IPS DF 4.7 (cell line): Measurements from ENCODE around the gene SQSTM1.
"Not testable (repeated sequence)": the region's sequence is repeated elsewhere in the genome, so short reads cannot be mapped to it uniquely, and the experiment has no call there.

Source experiments
- DNase-seq: peaks from one replicate; pipeline ENCODE4 v3.0.0-alpha.2; 2013; ENCODE audit warnings: low spot score; ENCODE audit errors: extremely low read depth

Gene SQSTM1

DNA sequence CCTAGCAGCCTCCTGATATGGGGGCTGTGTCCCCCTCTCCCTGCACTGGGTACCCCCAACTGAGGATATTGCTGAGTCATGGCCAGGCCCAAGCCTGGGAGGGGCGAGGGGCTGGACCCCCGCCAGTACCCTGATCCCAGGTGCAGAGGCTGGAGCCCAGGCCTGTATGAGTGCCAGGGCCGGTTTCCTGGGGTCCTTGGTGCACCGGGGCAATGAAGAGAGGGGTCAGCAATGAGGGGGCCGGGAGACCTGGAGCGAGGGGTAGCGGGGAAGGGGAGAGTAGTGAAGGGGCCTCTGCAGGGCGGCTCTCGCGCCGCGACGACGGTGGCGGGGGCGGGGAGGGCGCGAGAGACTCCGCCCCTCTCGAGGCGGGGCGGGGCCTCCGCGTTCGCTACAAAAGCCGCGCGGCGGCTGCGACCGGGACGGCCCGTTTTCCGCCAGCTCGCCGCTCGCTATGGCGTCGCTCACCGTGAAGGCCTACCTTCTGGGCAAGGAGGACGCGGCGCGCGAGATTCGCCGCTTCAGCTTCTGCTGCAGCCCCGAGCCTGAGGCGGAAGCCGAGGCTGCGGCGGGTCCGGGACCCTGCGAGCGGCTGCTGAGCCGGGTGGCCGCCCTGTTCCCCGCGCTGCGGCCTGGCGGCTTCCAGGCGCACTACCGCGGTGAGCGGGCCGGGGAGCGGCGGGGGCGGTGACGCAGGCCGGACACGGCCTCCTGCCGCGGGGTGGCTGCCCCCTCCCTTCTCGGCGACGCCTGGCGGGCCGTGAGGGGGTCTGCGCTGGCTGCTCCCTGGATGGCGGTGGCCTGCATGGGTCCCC is at the start of gene SQSTM1:
Gene SQSTM1 (plus strand): TSS at position 423 of the 815 bp plus-strand sequence. CDS start 32 bp downstream, at position 455.
- DNase-seq, result no peak

DNA sequence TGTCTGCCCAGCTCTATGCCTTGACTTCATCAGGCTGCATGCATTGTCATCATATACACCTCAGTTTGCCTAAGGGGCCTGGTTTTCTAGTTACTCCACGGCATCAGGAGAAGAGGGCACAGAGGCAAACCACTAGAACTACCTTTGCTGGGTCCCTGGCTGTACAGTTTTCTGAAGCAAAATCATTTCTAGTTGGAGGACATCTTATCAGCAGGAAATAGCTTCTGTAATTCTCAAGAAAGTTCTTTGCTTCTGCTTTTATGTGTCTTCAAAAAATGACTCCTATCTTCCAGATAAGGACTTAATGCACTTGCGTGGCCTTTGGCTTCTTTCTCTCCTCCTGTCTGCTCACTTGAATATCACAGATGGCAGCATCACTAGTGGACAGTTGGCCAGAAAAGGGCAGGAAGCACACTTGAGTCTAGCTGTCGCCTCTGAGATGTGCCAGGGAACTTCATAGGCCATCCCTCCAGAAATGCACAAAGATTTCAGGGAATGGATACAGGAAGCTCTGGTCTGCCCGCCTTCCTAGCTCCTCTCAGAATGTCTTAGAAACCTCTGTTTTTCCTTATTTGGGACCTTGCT is 49.3 kb upstream of the SQSTM1 start:
- DNase-seq, result no peak

DNA sequence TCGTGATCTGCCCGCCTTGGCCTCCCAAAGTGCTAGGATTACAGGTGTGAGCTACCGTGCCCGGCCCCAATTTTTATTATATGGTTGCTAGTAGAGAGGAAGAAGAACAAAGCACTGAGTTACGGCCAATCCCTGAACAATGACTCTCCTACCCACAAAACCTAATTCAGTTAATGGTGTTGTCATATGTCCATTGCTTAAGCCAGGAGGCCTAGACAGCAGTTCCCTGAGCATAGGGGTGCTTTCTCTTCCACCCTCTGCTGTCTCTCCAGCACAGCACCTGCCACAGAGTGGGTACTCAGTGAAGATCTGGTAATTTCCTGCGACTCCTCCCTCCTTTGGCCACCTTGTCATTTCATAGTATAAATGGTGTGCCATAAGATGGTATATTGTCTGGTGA is 48.4 kb upstream of the SQSTM1 start:
- DNase-seq, result no peak

DNA sequence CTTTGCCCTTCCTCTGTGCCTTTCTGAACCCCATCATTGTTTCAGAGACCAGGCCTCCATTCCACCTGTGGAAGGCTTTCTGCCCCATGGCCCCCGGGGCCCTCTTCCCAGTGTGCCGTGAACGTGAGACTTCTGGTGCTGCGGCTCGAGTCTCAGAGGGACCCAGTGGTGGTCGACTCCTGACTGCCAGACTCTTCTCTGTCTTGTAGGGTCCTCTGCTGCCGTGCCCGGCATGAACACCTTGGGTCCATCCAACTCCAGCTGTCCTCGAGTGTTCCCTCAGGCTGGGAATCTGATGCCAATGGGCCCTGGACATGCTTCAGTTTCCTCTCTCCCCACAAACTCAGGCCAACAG is 47.0 kb upstream of the SQSTM1 start:
- no peak for DNase-seq

DNA sequence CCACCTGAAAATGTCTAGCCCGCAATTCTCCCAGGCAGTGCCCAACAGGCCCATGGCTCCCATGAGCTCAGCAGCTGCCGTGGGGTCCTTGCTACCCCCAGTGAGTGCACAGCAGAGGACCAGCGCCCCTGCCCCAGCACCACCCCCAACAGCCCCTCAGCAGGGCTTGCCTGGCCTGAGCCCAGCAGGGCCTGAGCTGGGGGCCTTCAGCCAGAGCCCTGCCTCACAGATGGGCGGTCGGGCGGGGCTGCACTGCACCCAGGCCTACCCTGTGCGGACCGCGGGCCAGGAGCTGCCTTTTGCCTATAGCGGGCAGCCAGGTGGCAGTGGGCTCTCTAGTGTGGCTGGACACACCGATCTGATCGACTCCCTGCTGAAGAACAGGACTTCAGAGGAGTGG is 46.3 kb upstream of the SQSTM1 start:
- DNase-seq, result no peak

DNA sequence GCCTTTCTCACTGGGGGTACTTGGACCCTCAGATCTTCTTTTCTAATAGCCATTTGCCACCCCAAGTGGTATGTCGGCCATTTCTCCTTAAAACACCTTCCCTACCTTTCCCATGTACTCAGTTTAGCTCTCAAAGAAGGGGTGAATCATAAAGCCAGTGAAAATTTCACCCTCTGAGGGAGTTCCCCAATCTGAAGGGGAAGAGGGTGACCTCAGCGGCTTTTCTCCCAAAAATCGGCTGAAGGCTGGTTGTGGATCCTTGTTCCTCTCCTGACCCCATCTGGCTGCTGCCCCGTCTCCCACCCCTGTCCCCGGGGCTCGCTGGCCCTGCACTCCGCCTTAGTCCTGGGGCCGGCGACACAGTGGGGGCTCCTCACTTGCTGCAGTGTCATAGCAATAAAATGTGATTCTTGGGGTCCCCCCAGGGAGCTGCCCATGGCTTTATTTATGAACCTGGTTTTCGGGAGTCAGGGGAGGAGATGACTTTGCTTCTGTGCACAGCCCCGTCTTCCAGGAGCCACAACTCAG is 44.2 kb upstream of the SQSTM1 start:
- DNase-seq, result no peak

DNA sequence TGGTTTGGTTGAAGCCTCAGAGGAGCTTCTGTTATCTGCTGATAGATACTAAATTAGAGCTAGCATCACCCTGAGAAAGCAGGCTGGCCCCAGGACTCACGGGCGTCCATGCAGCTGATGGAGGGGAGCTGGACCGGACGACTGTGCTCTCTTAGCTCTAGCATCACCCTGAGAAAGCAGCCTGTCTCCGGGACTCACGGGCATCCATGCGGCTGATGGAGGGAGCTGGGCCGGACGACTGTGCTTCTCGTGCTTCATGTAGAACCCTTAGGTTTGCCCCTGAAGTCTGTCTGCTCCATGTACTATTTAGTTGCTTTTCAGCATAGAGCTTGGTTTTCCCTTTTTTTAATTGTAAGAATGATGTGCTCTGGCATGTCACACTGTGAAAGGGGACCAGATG is 43.2 kb upstream of the SQSTM1 start:
- no peak for DNase-seq

DNA sequence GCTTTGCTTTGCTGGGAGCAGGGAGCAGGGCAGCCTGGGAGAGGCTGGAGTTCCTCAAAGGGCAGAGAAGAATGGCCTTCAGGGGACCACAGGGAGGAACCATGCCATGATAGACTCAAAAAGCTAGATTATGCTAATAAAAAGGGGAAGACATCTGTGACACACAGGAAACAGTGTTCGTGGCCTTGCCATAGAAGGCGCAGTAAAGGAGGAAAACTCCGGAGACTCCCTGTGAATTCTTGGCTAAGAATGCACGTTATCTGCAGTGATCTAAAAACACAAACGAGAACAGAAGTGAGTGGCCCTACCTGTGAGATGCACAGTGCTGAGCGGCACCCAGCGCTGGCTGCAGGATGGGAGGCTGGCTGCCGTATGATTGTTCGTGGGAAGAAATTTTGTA is 42.8 kb upstream of the SQSTM1 start:
- no peak for DNase-seq

DNA sequence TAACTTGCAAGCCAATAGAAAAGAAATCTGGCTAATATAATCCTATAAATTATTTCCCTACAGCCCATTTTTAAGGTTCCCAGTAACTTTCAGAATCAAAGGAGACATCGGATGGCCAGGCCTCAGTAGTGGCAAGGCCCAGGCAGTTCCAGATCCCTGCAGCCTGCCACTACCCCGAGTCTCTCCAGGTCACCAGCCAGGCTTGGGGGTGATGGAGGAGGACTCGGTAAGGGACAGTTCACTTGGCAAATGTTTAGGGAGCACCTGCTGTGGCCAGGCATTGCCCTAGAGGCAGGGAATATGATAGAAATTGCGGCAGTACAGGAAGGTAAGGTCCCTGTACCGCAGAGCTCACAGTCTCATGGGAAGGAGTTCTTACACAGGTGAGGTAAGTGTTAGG is 42.1 kb upstream of the SQSTM1 start:
- DNase-seq, result no peak

DNA sequence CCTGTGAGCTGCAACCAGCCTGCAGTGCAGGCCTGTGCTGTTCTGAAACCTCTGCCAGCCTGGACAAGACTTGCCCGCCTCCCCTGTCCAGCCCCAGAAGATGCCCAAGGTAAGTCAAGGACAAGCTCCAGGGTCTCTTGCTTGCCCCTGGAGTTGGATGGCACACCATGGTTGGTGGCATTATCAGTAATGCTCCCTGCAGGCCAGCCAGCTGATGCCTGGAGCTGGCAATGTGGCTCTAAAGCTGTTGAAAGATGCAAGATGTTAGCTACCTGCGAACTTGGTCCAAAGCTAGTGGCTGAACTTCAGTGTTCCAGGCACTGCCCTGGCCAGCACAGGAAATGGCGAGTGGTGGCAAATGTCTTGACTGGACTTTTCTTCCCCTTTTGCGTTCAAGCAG is 40.9 kb upstream of the SQSTM1 start:
- DNase-seq, result no peak

DNA sequence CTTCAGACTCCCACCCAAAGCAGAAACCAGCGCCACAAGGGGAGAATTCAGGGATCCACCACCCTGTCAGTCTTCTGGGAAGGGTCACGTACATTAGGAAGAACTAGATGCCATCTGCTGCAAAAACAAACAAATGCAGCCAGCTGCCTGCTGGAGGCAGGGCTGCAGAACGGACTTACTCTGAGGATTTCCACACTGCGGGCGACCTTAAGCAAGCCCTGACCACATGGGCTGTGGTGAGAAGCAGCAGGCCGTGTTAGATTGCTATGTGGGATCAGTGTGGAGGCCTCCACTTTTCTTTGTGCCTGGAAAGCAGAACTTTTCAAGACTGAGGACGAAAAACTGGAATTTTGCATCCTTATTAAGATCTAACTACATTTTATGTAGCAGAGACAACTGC is 40.3 kb upstream of the SQSTM1 start:
- no peak for DNase-seq

DNA sequence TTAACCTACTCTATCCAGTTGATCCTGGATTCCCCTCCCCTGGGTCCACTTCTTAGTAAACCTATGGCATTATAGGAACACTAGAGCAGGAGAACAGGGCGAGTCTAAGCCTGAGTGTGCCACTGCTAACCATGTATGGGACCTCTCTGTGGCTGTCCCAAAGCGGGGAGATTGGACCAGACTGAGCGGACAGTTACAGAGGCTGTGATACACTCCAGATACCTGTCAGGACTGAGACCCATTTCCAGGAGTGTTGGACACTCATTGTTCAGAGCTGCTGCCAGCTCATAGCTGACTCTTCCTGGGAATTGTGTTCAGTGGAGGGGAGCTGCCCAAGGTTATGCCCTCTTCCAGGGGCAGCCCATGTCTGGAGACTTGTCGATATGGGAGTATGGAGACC is 38.9 kb upstream of the SQSTM1 start:
- DNase-seq, result no peak

DNA sequence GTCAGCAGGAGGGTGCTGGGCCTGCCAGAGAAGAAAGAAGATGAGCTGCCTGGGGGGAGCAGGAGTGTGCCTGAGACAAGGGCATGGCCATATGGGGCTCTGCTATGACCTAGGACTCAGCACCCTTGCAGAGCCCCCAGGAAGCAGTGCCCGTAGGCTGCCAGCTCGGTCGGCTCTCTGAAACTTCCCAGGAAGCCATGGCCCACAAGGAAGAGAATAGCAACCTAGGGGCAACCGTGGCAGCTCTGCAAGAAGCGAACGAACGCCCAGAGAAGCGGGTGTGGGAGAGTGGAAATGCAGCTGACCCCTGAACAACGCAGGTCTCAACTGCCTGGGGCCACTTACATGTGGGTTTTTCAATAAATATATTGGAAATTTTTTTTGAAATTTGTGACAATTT is 37.6 kb upstream of the SQSTM1 start:
- no peak for DNase-seq

DNA sequence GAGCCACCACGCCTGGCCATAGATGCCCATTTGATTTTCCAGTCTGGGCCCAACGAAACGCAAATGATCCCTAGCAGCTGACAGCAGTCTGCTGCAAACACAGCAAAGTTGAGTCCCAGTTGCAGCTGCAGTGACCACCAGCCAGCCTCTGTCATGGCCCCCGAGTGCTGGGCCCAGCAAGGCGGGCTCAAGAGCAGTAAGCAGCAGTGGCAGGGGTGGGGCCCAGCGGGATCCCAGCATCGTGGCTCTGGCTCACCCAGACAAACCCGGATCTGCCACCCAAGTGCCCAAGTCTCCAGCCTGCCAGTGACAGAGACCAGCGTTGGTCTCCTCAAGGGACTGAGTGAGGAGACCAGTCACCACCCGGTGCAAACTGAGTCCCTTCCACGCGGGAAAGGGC is 33.8 kb upstream of the SQSTM1 start:
- no peak for DNase-seq

DNA sequence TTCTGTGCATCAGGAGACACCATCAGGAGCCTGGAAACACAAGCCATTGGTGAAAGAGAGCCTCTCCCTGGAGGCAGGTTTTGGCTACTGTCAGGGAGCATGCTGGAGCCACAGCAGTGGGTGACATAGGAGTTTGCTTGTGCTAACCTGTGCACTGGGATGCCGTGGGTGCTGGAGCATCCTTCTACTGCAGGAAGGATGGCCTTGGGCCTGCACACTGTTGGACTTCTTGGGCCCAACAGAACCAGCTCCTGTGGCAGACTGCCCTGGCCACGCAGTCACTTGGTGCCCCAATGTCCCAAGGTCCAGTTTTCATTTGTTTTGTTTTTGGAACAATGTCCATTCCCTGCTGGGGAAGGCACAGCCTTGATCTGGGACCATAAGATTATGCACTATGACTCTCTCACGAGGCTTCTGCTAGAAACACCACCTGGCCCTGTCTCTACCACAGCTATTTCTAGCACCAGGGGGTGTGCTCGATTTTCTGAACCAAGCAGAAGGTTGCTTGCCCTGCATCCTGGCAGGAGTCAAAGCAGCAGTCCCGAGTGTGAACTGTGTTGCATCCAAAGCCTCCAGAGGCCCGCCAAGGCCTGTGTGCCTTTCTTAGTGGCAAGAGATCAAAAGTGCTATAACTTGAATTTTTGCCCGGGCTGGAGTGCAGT is 32.4 kb upstream of the SQSTM1 start:
- no peak for DNase-seq

DNA sequence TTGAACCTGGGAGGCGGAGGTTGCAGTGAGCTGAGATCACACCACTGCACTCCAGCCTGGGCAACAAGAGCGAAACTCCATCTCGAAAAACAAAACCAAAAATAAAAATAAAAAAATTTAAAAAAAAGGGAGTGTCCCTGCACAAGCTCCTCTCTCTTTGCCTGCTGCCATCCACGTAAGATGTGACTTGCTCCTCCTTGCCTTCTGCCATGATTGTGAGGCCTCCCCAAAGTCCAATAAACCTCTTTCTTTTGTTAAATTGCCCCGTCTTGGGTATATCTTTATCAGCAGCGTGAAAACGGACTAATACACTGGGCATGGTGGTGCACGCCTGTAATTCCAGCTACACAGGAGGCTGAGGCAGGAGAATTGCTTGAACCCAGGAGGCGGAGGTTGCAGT is 31.4 kb upstream of the SQSTM1 start:
- DNase-seq, result not testable (repeated sequence)

DNA sequence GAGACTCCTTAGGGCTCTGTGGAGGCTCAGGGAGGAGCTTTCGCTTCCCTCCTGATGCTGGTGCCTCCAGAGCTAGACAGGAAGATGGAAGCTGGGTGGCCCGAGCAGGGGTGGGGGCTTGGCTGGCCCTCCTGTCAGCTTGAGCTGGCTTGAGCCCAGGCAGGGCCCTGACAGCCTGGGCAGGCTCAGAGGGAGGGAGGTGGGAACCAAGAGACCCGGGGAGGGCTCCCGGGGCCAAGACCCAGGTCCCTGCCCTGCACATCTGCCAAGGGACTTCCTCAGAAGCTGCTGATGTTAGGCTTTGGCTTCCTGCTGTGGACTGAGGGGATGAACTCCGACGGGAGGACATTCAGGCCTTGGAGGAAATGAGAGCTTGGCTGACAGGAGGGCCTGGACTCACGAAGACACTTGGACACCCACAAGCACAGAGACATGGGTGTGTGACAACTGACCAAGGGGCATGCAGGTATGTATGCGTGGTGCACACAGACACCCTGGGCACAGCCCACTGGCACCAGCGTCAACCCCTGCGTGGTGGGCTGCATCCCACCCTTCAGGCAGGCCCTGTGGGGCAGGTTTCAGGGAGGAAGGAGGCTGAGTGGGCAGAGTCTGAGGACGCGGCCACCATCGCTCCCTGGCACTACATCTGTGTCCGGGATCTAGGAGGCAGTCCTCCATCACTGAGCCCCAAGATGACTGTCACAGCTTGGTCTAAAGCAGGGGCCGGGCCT is 28.7 kb upstream of the SQSTM1 start:
- DNase-seq, result no peak

DNA sequence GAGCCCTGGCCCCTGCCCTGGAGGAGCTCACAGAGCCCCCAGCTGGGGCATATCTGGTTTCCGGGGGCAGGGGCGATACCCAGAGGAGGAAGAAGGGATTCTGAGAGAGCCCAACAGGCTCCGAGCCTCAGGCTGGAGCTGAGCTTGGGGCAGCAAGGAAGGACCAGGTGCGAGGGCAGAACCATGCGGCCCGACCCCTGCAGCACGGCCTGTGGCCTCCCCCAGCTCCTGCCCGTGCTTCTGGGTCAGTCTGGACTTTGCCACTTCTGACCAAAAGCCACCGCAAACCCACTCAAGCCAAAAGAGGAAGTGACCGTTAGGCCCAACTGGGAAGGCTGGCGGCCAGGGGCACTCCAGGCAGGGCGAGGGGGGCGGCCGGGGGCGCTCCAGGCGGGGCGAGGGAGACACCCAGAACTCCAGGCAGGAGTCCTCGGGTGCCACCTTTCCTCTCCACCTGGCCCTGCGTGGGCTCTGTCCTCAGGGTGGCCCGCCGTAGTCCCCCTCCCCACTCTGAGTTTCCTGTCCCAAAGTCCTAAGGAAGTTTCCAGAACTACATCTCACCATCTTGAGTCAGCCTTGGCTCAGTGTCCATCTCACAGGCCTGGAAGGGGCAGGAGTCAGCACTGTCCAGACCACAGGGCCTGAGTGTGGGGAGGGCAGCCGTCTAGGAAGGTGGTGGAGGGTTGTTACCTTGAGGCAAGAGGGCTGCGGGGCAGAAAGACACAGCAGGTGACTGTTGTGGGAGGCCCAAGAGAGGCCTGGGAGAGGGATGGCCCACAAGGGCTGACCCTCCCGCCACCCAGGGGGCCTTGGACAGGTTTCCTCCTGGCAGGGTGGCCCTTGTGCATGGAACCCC is 27.9 kb upstream of the SQSTM1 start:
- no peak for DNase-seq

DNA sequence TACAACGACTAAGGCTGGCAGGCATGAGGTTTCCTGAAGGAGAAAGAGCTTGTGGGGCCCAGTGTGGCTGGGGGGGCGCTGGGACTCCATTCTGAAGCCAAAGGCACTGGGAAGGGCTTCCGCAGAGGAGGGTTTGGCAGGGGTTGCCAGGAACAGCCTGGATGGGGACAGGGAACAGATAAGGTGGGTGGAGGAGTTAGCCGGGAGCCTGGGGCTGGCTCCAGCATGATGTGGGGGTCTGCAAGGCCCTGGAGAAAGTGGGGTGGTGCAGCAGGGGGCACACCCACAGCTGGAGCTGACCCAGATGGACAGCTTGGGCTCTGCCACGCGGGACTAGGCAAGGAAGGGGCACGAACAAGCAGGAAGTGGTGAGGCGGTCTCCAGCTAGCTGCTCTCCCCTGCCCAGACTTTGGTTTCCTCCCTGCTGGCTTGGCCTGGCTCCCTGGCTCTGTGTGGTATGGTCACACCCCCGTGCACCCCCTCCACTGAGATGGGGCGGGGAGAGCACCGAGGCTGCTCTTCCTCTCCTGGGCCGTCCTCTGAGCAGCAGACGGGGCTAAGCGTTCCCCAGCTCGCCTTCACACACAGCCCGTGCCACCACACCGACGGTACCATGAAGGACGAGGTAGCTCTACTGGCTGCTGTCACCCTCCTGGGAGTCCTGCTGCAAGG is 27.1 kb upstream of the SQSTM1 start, which contains the start of gene LTC4S:
Gene LTC4S (plus strand): TSS at position 519 of the 672 bp plus-strand sequence. CDS start 95 bp downstream, at position 614.
- DNase-seq, result no peak

DNA sequence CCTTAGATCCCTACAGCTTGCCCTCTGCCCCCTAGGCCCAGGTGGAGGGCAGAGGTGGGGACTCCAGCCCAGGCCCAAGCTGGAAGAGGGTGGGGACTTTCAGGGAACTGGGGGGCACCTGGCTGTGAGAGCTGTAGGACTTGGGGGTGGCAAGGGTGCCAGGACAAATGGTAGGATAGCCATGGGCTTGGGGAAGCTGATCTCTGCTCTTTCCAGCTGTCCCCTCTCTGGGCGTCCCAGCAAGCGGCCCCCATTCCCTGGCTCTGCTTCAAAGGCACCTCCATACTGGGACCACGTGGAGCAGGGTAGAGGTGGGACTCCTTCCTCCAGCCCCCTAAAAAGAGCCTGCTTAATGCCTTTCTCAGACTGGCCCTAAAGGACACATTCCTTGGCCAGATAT is 26.5 kb upstream of the SQSTM1 start:
- DNase-seq, result no peak
